Muscle layer of colon (tissue), 2 donors: ENCODE results near the gene NECAP2.
"Not testable (repeated sequence)": the region's sequence is repeated elsewhere in the genome, so short reads cannot be mapped to it uniquely, and the experiment has no call there.

Source experiments
- H3K27ac ChIP-seq: one replicate; pipeline ENCODE4 v1.7.0; 2013; ENCODE audit warnings: low read depth, mild to moderate bottlenecking, low read length, moderate library complexity
- H3K27me3 ChIP-seq, 2 donors: one replicate each; pipeline ENCODE4 v1.7.0; 2013; ENCODE audit warnings: low read length in 2 of 2, mild to moderate bottlenecking in 2 of 2; ENCODE audit not compliant: insufficient read depth in 2 of 2, control insufficient read depth in 1 of 2
- H3K36me3 ChIP-seq: one replicate; pipeline ENCODE4 v1.7.0; 2013; ENCODE audit warnings: mild to moderate bottlenecking, low read length; ENCODE audit not compliant: insufficient read depth
- H3K4me1 ChIP-seq: one replicate; pipeline ENCODE4 v1.7.0; 2013; ENCODE audit warnings: mild to moderate bottlenecking, low read length; ENCODE audit not compliant: insufficient read depth
- H3K4me3 ChIP-seq, 2 donors: one replicate each; pipeline ENCODE4 v1.7.0; 2013; ENCODE audit warnings: low read length in 2 of 2, low read depth in 1 of 2, mild to moderate bottlenecking in 1 of 2, moderate library complexity in 1 of 2
- H3K9ac ChIP-seq: one replicate; pipeline ENCODE4 v1.7.0; 2013; ENCODE audit warnings: low read length
- H3K9me3 ChIP-seq: one replicate; pipeline ENCODE4 v1.7.0; 2013; ENCODE audit warnings: mild to moderate bottlenecking, low read length
- donor health status: abdominal sarcoma.
- donor health status: Adenocarcinoma of cecum.

Gene NECAP2

GRCh38 chr1:16464917-16465625 is 24.5 kb downstream of the NECAP2 start:
- H3K27ac ChIP-seq = no peak overlapping the region
- no peak overlapping the region for H3K4me3 ChIP-seq
- no peak overlapping the region for H3K9ac ChIP-seq
- no peaks in the 10 kb centered on the region for H3K4me1 ChIP-seq
- H3K9me3 ChIP-seq = no peaks in the 10 kb centered on the region
- H3K36me3 ChIP-seq = peaks cover 25% of the 10 kb centered on the region
- no peaks in the 10 kb centered on the region for H3K27me3 ChIP-seq

- no peak overlapping the region for H3K27ac ChIP-seq
- no peaks in the 10 kb centered on the region for H3K27me3 ChIP-seq
- H3K36me3 ChIP-seq = peaks cover 22% of the 10 kb centered on the region
- no peaks in the 10 kb centered on the region for H3K9me3 ChIP-seq
- no peaks in the 10 kb centered on the region for H3K4me1 ChIP-seq
- H3K4me3 ChIP-seq = no peak overlapping the region
- H3K9ac ChIP-seq = no peak overlapping the region
Measured at GRCh38 chr1:16468558-16468957, 28.0 kb downstream of the NECAP2 start.

GRCh38 chr1:16474166-16474800 is 33.8 kb downstream of the NECAP2 start:
- Histone ChIP-seq H3K27me3 (no peaks in the 10 kb centered on the region), H3K27ac (no peak overlapping the region), H3K4me3 (no peak overlapping the region), H3K36me3 (peaks cover 31% of the 10 kb centered on the region), H3K4me1 (no peaks in the 10 kb centered on the region), H3K9me3 (no peaks in the 10 kb centered on the region), H3K9ac (no peak overlapping the region)

GRCh38 chr1:16474891-16475290 is 34.4 kb downstream of the NECAP2 start:
- H3K9me3 ChIP-seq, H3K4me3 ChIP-seq, H3K4me1 ChIP-seq, H3K27ac ChIP-seq, H3K9ac ChIP-seq, H3K27me3 ChIP-seq: not testable (repeated sequence)
- H3K36me3 ChIP-seq = peaks cover 31% of the 10 kb centered on the region

GRCh38 chr1:16475771-16476770 is 35.5 kb downstream of the NECAP2 start:
- H3K9me3 ChIP-seq, H3K4me3 ChIP-seq, H3K27ac ChIP-seq, H3K4me1 ChIP-seq, H3K27me3 ChIP-seq, H3K9ac ChIP-seq: not testable (repeated sequence)
- H3K36me3 ChIP-seq = peaks cover 35% of the 10 kb centered on the region

GRCh38 chr1:16478091-16478490 is 37.6 kb downstream of the NECAP2 start:
- peaks cover 27% of the 10 kb centered on the region for H3K36me3 ChIP-seq
- H3K4me1 ChIP-seq = no peaks in the 10 kb centered on the region
- H3K9ac ChIP-seq = no peak overlapping the region
- no peaks in the 10 kb centered on the region for H3K27me3 ChIP-seq
- H3K27ac ChIP-seq = no peak overlapping the region
- H3K4me3 ChIP-seq = no peak overlapping the region
- H3K9me3 ChIP-seq = no peaks in the 10 kb centered on the region

GRCh38 chr1:16483146-16483545 is 42.6 kb downstream of the NECAP2 start:
- peaks cover 27% of the 10 kb centered on the region for H3K36me3 ChIP-seq
- H3K9me3 ChIP-seq, H3K27me3 ChIP-seq: not testable (repeated sequence)

GRCh38 chr1:16483639-16484500 is 43.3 kb downstream of the NECAP2 start:
- not testable (repeated sequence) for H3K9ac ChIP-seq, H3K4me1 ChIP-seq, H3K4me3 ChIP-seq, H3K27me3 ChIP-seq, H3K9me3 ChIP-seq, H3K27ac ChIP-seq
- H3K36me3 ChIP-seq = peaks cover 31% of the 10 kb centered on the region

More at GRCh38 chr1:16483146-16483545, 42.6 kb downstream of the NECAP2 start:
- not testable (repeated sequence) for H3K27ac ChIP-seq, H3K9ac ChIP-seq, H3K4me3 ChIP-seq, H3K4me1 ChIP-seq

GRCh38 chr1:16484501-16484835 is 43.9 kb downstream of the NECAP2 start:
- H3K27me3 ChIP-seq = no peaks in the 10 kb centered on the region
- no peak overlapping the region for H3K4me3 ChIP-seq
- H3K27ac ChIP-seq = no peak overlapping the region
- no peaks in the 10 kb centered on the region for H3K9me3 ChIP-seq
- H3K9ac ChIP-seq = no peak overlapping the region
- no peaks in the 10 kb centered on the region for H3K4me1 ChIP-seq
- H3K36me3 ChIP-seq = peaks cover 31% of the 10 kb centered on the region

GRCh38 chr1:16484931-16485330 is 44.4 kb downstream of the NECAP2 start:
- H3K27me3 ChIP-seq = no peaks in the 10 kb centered on the region
- H3K4me3 ChIP-seq = no peak overlapping the region
- no peaks in the 10 kb centered on the region for H3K9me3 ChIP-seq
- H3K4me1 ChIP-seq = no peaks in the 10 kb centered on the region
- H3K9ac ChIP-seq = no peak overlapping the region
- H3K36me3 ChIP-seq = peaks cover 31% of the 10 kb centered on the region
- H3K27ac ChIP-seq = no peak overlapping the region

- not testable (repeated sequence) for H3K9me3 ChIP-seq, H3K9ac ChIP-seq, H3K4me1 ChIP-seq, H3K27ac ChIP-seq, H3K27me3 ChIP-seq, H3K4me3 ChIP-seq
- peaks cover 27% of the 10 kb centered on the region for H3K36me3 ChIP-seq
Measured at GRCh38 chr1:16486316-16486715, 45.8 kb downstream of the NECAP2 start.
